NOMO-1 treated with DMSO at 0.1 percent for 48 hours (cell line): ENCODE results near the gene OR2T1.
"Not testable (repeated sequence)": the region's sequence is repeated elsewhere in the genome, so short reads cannot be mapped to it uniquely, and the experiment has no call there.

Experiments
- DNase-seq: peaks from one replicate; lab custom pipeline; 2025; ENCODE audit not compliant: unreplicated experiment; lab: John Stamatoyannopoulos, UW

Gene OR2T1, protein sequence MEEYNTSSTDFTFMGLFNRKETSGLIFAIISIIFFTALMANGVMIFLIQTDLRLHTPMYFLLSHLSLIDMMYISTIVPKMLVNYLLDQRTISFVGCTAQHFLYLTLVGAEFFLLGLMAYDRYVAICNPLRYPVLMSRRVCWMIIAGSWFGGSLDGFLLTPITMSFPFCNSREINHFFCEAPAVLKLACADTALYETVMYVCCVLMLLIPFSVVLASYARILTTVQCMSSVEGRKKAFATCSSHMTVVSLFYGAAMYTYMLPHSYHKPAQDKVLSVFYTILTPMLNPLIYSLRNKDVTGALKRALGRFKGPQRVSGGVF

DNA sequence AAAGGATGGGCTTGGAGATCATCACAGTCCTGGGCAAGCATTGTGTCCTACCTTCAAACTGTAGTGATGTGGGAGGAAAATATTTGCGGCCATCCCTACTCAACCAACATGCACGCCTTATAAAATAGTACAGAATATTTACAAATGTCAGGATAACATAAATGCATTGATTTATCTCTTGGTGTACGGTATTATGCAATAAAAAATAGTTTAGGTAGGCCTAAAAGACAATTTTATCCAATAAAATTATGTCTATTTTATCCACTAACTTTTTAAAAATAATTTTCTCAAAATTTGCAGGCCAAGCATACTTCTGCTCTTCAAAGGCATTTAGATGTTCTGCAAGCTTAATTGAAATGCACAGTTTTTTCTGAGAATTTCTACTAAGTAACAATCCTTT is at the start of gene OR2T1:
OR2T1 (plus strand) TSS at position 301 of the 400 bp plus-strand sequence. CDS start 3,100 bp downstream, outside the sequence.
- no peak for DNase-seq

GRCh38 chr1:248359415-248359814 is 43.4 kb upstream of the OR2T1 start:
- DNase-seq: no peak

DNA sequence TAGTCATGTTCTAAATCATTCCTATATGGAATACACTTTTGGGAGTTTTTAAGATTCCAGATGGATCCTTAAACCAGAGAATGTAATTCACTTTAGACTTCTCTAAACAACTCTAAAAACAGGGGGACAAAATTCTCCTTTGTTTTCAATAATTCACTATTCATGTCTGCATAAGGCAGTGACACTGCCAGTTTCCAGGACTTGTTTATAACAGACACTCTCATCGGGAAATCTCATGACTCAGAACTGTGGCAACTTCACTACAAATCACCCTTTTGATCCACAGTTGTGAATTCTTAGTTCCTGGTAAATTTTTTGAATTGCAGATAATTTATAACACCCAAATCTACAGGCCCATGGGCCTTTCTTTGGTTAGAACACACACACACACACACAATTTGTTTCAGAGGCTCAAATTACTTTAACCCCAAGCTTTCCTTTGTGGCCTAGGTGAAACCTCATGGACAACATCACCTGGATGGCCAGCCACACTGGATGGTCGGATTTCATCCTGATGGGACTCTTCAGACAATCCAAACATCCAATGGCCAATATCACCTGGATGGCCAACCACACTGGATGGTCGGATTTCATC is 41.6 kb upstream of the OR2T1 start, which contains the start of gene OR2T4:
OR2T4 (plus strand) TSS at position 545 of the 595 bp plus-strand sequence; CDS start at position 545, 0 bp downstream.
- no peak for DNase-seq

DNA sequence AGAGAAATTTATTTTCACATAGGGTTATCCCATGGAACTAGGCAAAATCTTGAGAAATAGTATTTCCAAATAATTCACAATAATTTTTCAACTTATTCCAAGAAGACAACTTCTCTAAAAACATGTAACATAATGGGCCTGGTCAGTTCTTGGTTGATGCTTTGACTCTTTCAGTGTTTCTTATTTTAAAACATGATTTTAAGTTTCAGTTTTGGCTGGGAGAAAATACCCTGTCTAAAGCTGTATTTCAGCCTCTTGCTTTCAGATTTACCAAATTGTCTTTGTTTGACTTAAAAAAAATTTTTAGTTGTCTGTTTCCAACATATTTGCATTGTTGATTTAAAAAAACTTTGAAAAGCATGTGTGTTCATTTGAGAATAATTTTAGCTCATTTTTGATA is 36.2 kb upstream of the OR2T1 start:
- no peak for DNase-seq

DNA sequence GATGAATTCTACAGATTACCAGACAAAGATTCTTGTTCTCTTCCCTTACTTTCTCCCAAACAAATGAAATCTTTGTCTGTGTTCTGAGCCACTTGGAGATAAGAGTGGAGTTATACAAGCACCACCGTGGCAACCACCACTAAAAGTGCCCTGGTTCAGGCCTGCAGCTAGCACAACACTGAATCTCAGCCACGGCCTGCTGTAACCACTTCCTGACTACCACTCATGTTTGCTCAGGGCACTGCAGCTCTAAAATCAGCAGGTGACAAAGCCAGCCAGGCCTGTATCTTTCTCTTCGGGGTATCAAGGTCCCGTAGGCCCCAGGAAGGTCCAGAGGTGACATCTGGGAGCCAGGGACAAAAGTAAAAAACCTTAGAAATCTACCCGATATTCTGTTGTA is 30.5 kb upstream of the OR2T1 start:
- no peak for DNase-seq

- no peak for DNase-seq
Measured at GRCh38 chr1:248373761-248374160, 29.1 kb upstream of the OR2T1 start.

DNA sequence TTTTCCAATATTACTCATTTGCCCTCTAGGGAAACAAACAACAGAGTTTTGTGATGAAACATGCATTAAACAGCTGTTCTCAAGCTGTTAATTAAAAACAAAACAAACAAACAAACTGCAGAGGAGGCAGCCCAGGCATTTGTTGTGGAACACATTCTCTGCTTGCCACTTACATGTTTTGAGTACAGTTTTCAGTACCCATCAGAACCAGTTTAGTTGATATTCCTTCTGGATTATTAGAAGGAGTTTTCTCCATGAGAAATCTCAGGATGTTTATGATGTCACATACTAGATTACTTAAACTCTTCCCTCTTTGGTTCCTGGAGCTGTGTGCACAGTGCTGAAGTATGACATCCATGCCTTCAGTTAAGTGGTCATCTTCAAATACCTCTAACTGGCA is 27.4 kb upstream of the OR2T1 start, which contains the start of gene OR2T6:
OR2T6 (plus strand) TSS at position 301 of the 400 bp plus-strand sequence. CDS start 11,863 bp downstream, outside the sequence.
- DNase-seq: no peak

- DNase-seq: no peak
Measured at GRCh38 chr1:248376916-248377315, 25.9 kb upstream of the OR2T1 start.

DNA sequence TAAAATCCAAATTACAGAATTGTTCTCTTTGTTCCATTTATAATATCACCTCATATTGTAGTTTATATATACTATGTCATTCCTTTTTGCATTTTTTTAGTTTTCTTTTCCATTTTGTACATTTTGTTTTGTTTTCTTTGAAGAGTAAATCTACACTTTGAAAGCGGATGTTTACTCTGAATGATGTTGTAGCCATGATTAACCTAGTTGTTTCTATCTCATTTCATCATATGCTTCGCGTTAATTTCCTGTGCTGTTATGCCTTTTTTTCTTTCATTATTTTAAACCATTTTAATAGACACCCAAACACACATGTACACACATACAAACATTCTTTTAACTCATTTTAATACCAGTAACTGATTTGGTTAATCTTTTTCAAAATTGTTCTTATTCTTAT is 22.0 kb upstream of the OR2T1 start:
- no peak for DNase-seq

DNA sequence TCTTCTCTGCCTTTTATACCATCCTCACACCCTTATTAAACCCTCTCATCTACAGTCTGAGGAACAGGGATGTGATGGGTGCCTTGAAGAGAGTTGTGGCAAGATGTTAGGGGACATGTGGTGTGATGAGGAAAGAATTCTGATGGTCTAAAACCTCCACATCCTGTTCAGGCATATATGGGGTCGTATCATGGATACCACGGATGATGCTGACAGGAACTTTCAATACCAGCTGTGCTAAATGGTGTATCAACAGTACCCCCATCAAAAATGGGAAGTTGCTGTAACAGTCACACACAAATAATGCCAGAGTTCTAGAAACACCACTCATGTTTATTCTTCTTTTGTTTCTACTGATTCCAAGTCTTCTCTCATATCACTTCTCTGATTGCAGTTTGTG is 14.4 kb upstream of the OR2T1 start:
- no peak for DNase-seq

DNA sequence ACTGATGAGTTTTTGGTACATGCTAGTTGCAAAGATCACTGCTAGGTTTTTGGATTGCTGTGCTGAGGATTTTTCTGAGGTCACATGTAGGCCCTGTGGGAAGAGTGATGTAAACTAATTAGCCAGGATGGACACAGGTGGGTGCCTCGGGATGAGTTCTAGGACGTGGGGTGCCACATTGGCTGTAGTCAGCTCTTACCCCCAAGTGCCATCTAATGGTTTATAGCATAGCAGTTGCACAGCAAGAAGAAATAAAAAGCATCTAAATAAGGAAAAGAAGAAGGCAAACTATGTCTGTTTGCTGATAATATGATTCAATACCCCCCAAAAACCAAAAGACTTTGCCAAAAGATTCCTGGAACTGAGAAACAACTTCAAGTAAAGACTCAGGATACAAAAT is 9.8 kb upstream of the OR2T1 start:
- no peak for DNase-seq

DNA sequence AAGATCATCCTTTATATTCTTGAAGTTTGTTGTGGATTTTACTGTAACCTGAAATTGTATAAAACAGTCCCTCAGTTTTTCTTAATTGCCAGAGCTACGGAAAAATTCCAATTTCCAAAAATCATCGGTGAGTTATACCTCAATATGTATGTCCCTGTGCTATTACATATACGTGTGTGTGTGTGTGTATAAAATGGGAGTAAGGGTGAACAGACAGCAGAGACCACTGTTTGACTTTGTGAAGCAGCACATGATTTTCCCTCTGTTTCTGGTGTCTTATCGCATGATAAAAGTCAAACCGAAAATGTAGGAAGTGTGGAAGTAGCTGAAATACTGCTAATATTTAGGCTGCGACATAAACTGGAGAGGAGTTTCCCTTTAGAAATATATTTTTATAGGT is 1.2 kb downstream of the OR2T1 start:
- no peak for DNase-seq

GRCh38 chr1:248406721-248407692 is 4.2 kb downstream of the OR2T1 start:
- no peak for DNase-seq

DNA sequence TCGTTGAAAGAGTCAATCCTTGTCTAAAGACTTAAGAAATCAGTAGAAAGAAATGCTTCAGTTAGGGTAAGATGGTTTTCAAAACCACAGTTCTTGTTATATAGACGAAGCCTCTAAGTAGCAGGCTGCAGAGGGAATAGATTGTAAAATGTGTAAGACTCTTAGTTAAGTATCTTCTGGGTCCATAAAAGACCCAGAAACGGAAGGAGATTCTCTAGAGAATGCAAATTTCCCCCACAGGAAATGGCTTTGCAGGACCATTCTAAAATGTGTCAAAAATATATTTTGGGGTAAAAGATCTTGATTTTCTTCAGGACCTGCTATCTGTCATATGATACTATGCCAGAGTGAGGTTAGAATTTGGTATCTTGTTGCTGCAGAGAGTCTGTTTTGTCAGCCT is 13.4 kb downstream of the OR2T1 start:
- DNase-seq: no peak

- no peak for DNase-seq
Measured at GRCh38 chr1:248417854-248418253, 15.0 kb downstream of the OR2T1 start.

DNA sequence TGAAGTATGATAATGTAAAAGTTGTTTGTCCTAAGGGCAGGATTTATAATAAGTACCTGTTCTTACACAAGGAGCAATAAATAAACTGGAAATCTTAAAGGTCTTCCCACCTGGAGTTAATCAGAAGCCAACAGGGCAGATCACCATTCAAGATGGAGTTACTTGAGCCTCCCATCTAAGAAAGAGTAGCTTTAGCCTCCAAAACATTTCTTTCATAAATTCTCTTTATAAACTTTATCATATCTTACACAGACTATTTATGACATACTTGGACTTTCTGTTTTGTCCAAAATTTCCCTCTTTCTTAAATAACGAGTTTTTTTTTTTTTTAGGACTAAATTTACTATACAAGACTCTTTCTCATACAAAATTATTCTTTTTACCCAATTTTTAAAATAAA is 18.5 kb downstream of the OR2T1 start:
- no peak for DNase-seq

DNA sequence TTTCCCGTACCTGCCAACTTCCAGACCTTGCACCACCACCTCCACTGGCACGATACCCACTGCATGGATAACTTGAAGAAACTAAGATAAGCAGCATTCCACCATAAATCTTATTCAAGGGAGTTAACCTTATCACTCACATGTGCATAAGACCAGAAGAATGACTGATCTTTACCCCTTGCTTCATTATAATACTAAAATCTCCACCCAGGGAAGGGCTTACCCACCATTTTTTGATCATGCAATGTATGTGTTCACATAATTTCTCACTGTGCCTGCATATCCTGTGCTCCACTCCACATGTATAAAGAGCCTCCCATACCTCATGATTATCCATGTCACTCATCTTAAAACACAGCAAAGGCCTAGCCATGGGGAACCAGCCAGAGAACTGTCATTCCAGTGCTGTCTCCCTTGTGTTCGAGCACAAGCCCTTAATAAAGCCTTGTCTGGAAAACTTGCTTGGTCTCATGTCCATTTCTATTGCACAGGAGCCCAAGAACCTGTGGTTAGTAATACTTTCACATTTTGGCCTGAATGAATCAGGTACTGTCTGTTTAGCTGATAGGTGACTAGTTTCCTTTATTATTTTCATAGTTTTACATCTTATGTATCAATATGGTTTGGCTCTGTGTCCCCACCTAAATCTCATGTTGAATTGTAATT is 24.8 kb downstream of the OR2T1 start:
- not testable (repeated sequence) for DNase-seq

DNA sequence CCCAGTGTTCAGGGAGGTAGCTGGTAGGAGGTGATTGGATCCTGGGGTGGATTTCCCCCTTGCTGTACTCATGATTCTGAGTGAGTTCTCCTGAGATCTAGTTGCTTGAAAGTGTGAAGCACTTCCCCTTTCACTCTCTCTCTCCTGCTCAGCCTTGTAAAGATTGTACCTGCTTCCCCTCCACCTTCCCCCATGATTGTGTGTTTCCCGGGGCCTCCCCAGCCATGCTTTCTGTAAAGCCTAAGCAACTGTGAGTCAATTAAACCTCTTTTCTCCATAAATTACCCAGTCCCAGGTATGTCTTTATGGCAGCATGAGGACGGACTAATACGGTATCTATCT is 25.3 kb downstream of the OR2T1 start:
- not testable (repeated sequence) for DNase-seq

DNA sequence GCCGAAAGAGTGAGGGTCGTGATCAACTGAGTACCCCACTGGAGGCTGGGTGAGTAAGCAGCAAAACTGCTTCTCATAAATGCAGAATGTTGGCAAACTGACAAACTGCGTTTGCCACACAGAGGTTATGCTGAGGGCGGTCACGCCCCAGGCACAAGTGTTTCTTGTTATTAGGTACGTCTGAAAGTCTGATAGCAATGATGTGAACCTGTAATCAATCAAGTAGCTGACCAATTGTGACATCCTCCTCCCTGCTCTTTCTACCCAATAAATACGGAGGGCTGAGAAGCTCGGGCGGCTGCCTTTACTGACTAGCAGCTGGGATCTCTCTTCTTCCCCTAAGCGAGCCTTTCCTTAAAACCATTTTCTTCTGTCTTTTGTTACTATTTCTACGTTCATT is 28.8 kb downstream of the OR2T1 start:
- not testable (repeated sequence) for DNase-seq

DNA sequence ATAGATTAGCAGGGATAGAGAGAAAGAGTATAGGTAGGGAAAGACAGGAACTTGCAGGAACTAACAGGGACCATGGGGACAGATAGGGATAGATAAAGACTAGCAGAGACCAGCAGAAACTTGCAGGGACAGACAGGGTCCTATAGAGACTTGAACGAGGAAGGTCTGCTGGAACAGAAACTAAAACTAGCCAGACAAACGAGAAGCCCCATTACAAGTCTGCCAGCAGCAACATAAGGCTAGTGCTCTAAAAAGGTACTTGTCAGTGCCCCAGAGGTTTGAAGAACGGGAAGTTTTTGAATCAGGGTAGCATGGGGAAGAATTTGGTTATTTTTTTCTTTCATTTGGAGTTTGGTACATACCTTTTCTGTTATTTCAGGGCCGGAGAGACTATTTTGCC is 29.4 kb downstream of the OR2T1 start:
- DNase-seq: not testable (repeated sequence)
